ENCODE measurements around the gene TRO. TPM values are rescaled to one million over a fixed set of nuclear protein-coding genes. Genes with fewer than 3 reads are reported as not detected.
A peak's percentile ranks its signal among the peaks of the same experiment; 100 is the strongest.

TRO gene
- total and polyA plus RNA-seq, 2 experiments from 2014 or later = 53.5 to 65.7 TPM

- Histone ChIP-seq H3K27ac (no peak overlapping the region), H3K36me3 (replicated peaks; ENCODE audit: insufficient read depth, low read depth) (no peaks in the 10 kb centered on the region), H3K4me3 (no peak overlapping the region), H3K9me3 (ENCODE audit: low read depth) (no peaks in the 10 kb centered on the region), H2AFZ (no peak overlapping the region), H3K4me1 (ENCODE audit: insufficient read depth) (no peaks in the 10 kb centered on the region), H4K20me1 (ENCODE audit: insufficient read depth, poor library complexity, severe bottlenecking) (no peaks in the 10 kb centered on the region), H3K4me2 (no peak overlapping the region), H3K9me2 (replicated peaks; ENCODE audit: insufficient read depth) (no peaks in the 10 kb centered on the region), H3K27me3 (no peaks in the 10 kb centered on the region), H3K79me2 (no peaks in the 10 kb centered on the region)
- no peak for TF ChIP-seq EZH2phosphoT487 (IDR thresholded peaks at IDR 0.05; ENCODE audit: low read depth, severe bottlenecking, unreplicated experiment)
- no peak for TF ChIP-seq EZH2 (IDR thresholded peaks at IDR 0.05; ENCODE audit: borderline replicate concordance)
- TF ChIP-seq CTCF (IDR thresholded peaks at IDR 0.05; ENCODE audit: poor library complexity) = no peak
- peak; percentile 2 for DNase-seq (ENCODE audit: low spot score)
- 88% methylated on average over 17 of the region's 17 CpGs for WGBS (ENCODE audit: low lambda C conversion rate, missing lambda C conversion rate)
Observed at GRCh38 chrX:54930291-54931049, 9.8 kb downstream of the TRO start.

- Histone ChIP-seq H3K4me2 (no peak overlapping the region), H3K27ac (no peak overlapping the region), H3K36me3 (replicated peaks; ENCODE audit: insufficient read depth, low read depth) (no peaks in the 10 kb centered on the region), H3K9me2 (replicated peaks; ENCODE audit: insufficient read depth) (no peaks in the 10 kb centered on the region), H2AFZ (no peak overlapping the region), H3K4me1 (ENCODE audit: insufficient read depth) (no peaks in the 10 kb centered on the region), H3K79me2 (no peaks in the 10 kb centered on the region), H3K4me3 (no peak overlapping the region), H3K9me3 (ENCODE audit: low read depth) (no peaks in the 10 kb centered on the region), H3K27me3 (no peaks in the 10 kb centered on the region), H4K20me1 (ENCODE audit: insufficient read depth, poor library complexity, severe bottlenecking) (no peaks in the 10 kb centered on the region)
- no peak for DNase-seq (ENCODE audit: low spot score)
- WGBS (ENCODE audit: low lambda C conversion rate, missing lambda C conversion rate) = 70% methylated on average over 2 of the region's 2 CpGs
- TF ChIP-seq EZH2 (IDR thresholded peaks at IDR 0.05; ENCODE audit: borderline replicate concordance) = no peak
Observed at GRCh38 chrX:54931107-54931506, 10.5 kb downstream of the TRO start.

GRCh38 chrX:54933150-54933826, 12.7 kb downstream of the TRO start:
- DNase-seq (ENCODE audit: low spot score) = no peak
- H4K20me1 ChIP-seq (ENCODE audit: insufficient read depth, poor library complexity, severe bottlenecking) = no peaks in the 10 kb centered on the region

More at GRCh38 chrX:54933150-54933826, 12.7 kb downstream of the TRO start:
- Histone ChIP-seq H2AFZ (no peak overlapping the region), H3K9me2 (replicated peaks; ENCODE audit: insufficient read depth) (no peaks in the 10 kb centered on the region), H3K4me3 (no peak overlapping the region), H3K4me2 (no peak overlapping the region), H3K9me3 (ENCODE audit: low read depth) (no peaks in the 10 kb centered on the region), H3K27me3 (no peaks in the 10 kb centered on the region), H3K4me1 (ENCODE audit: insufficient read depth) (no peaks in the 10 kb centered on the region), H3K36me3 (replicated peaks; ENCODE audit: insufficient read depth, low read depth) (no peaks in the 10 kb centered on the region), H3K27ac (no peak overlapping the region), H3K79me2 (no peaks in the 10 kb centered on the region)
- 82% methylated on average over 10 of the region's 10 CpGs for WGBS (ENCODE audit: low lambda C conversion rate, missing lambda C conversion rate)
- TF ChIP-seq EZH2phosphoT487 (IDR thresholded peaks at IDR 0.05; ENCODE audit: low read depth, severe bottlenecking, unreplicated experiment) (no peak), CTCF (IDR thresholded peaks at IDR 0.05; ENCODE audit: poor library complexity) (no peak), EZH2 (IDR thresholded peaks at IDR 0.05; ENCODE audit: borderline replicate concordance) (no peak)
